ENCODE measurements around the gene MSANTD1. TPM values are rescaled to one million over a fixed set of nuclear protein-coding genes. Genes with fewer than 3 reads are reported as not detected.

The MSANTD1 gene
- total and polyA plus RNA-seq, 2 donors (not counting 3 experiments of a cell fraction or from before 2014, with no cell fraction given), result 0.14 to 1.2 TPM

GRCh38 chr4:3257556-3258482, 8.9 kb downstream of the MSANTD1 start:
- ChIA-PET POLR2A (no interaction called here), CTCF (interaction anchor here (1.1 to 1.8 kb wide), 4 partner anchors 9 to 223 kb away, joined by 3 to 7 read pairs (median 3); partner anchors contain the start of gene MSANTD1)
- H3K9me1 ChIP-seq (replicated peaks; ENCODE audit: control insufficient read depth, extremely low read depth, insufficient read depth, low read length), result no peaks in the 10 kb centered on the region
- TF ChIP-seq FOS (IDR thresholded peaks at IDR 0.05; ENCODE audit: borderline replicate concordance, insufficient read depth, low read length), result no peak
- no peak for TF ChIP-seq JUN (IDR thresholded peaks at IDR 0.05; ENCODE audit: borderline replicate concordance, insufficient read depth, insufficient read length, low read depth)
- TF ChIP-seq EZH2 (IDR thresholded peaks at IDR 0.05; ENCODE audit: borderline replicate concordance, low read depth, low read length, severe bottlenecking), result no peak
- no peak for TF ChIP-seq CTCF (IDR thresholded peaks at IDR 0.05; ENCODE audit: extremely low read depth in 1 of 2, insufficient read depth in 1 of 2, low read depth in 1 of 2, low read length in 2 of 2)
- no peak for TF ChIP-seq MAX (IDR thresholded peaks at IDR 0.05; ENCODE audit: insufficient read depth, insufficient read length)
- TF ChIP-seq POLR2A (IDR thresholded peaks at IDR 0.05; ENCODE audit: low read depth, low read length), result no peak
- no peak for TF ChIP-seq MYC (IDR thresholded peaks at IDR 0.05; ENCODE audit: low read depth, low read length)
- no peak for TF ChIP-seq GATA2 (IDR thresholded peaks at IDR 0.05; ENCODE audit: insufficient read depth, insufficient read length, low read depth, low read length)
- no peak for TF ChIP-seq POLR2AphosphoS5 (IDR thresholded peaks at IDR 0.05; ENCODE audit: insufficient read depth, low read depth, low read length)
- no peak for FAIRE-seq
- H2AFZ ChIP-seq (ENCODE audit: low read depth, low read length), result no peak overlapping the region
- H3K79me2 ChIP-seq (ENCODE audit: control insufficient read depth, insufficient read depth, low read length), result no peaks in the 10 kb centered on the region
- no peak overlapping the region for H3K4me3 ChIP-seq (replicated peaks in 1 of 3; ENCODE audit: insufficient read depth in 1 of 3, low read depth in 1 of 3, low read length in 3 of 3)
- no peak overlapping the region for H3K27ac ChIP-seq (ENCODE audit: insufficient read depth, low read depth, low read length)
- no peaks in the 10 kb centered on the region for H4K20me1 ChIP-seq (replicated peaks; ENCODE audit: control insufficient read depth, extremely low read depth, insufficient read depth, low read length)
- DNase-seq (ENCODE audit: low read depth, low spot score), result no peak
- no peaks in the 10 kb centered on the region for H3K4me1 ChIP-seq (ENCODE audit: control insufficient read depth, extremely low read depth, insufficient read depth, low read length)
- H3K4me2 ChIP-seq (ENCODE audit: insufficient read depth, low read length), result no peak overlapping the region
- peaks cover 0 to 2% of the 10 kb centered on the region in 2 experiments for H3K27me3 ChIP-seq (ENCODE audit: control insufficient read depth in 2 of 2, insufficient read depth in 2 of 2, low read length in 2 of 2)
- no peak overlapping the region for H3K9ac ChIP-seq (replicated peaks; ENCODE audit: extremely low read depth, insufficient read depth, low read length)
- no TSS peak for BruUV-seq (replicated peaks)
- intact Hi-C loops (cut with micrococcal nuclease) (no loop called here), dilution Hi-C loops (cut with MboI; ENCODE audit: extremely low pct_ligation_motif_present, low sequenced_read_pairs) (no loop called here)
- H3K36me3 ChIP-seq (ENCODE audit: control insufficient read depth in 2 of 2, extremely low read depth in 1 of 2, insufficient read depth in 2 of 2, low read length in 2 of 2), result no peaks in the 10 kb centered on the region
- H3K9me3 ChIP-seq (replicated peaks; ENCODE audit: control insufficient read depth, insufficient read depth, low read length), result no peaks in the 10 kb centered on the region
